LHCN-M2 (cell line): Measurements from ENCODE around the gene ADCY9. TPM values are rescaled to one million over a fixed set of nuclear protein-coding genes. Genes with fewer than 3 reads are reported as not detected.
"Not testable (repeated sequence)": the region's sequence is repeated elsewhere in the genome, so short reads cannot be mapped to it uniquely, and the experiment has no call there.

ENCODE experiments used
- DNase-seq: peaks from one replicate; pipeline ENCODE4 v3.0.0-alpha.2; 2012; ENCODE audit warnings: low read depth
- total RNA-seq: library from RNA; depleted of rRNA; stranded (reverse); fragments of >200 nt; gene quantifications from 2 replicates; pipeline ENCODE4 v1.2.3, GENCODE V29; 2014

Gene ADCY9
- total RNA-seq, 1 experiment from 2014 or later = 11.7 TPM

GRCh38 chr16:4070936-4071335, 45.3 kb downstream of the ADCY9 start:
- DNase-seq = no peak

GRCh38 chr16:4067262-4068001, 48.8 kb downstream of the ADCY9 start:
- DNase-seq = peak; percentile 21

GRCh38 chr16:4064950-4065352, 51.3 kb downstream of the ADCY9 start:
- DNase-seq = no peak

GRCh38 chr16:4062212-4062802, 53.9 kb downstream of the ADCY9 start:
- no peak for DNase-seq

GRCh38 chr16:4060823-4061222, 55.4 kb downstream of the ADCY9 start:
- DNase-seq = peak; percentile 19

- no peak for DNase-seq
Measured at GRCh38 chr16:4060009-4060408, 56.2 kb downstream of the ADCY9 start.

GRCh38 chr16:4058386-4058785, 57.9 kb downstream of the ADCY9 start:
- no peak for DNase-seq

GRCh38 chr16:4057439-4057877, 58.8 kb downstream of the ADCY9 start:
- no peak for DNase-seq

GRCh38 chr16:4056161-4057105, 59.8 kb downstream of the ADCY9 start:
- no peak for DNase-seq

- DNase-seq = no peak
Measured at GRCh38 chr16:4055748-4056147, 60.5 kb downstream of the ADCY9 start.

GRCh38 chr16:4053301-4053845, 62.9 kb downstream of the ADCY9 start:
- DNase-seq = peak; percentile 92

GRCh38 chr16:4052801-4053293, 63.4 kb downstream of the ADCY9 start:
- peak; percentile 54 for DNase-seq

GRCh38 chr16:4052096-4052495, 64.1 kb downstream of the ADCY9 start:
- DNase-seq = no peak

GRCh38 chr16:4051591-4051990, 64.7 kb downstream of the ADCY9 start:
- no peak for DNase-seq

GRCh38 chr16:4049031-4049430, 67.2 kb downstream of the ADCY9 start:
- no peak for DNase-seq

GRCh38 chr16:4048481-4048880, 67.8 kb downstream of the ADCY9 start:
- DNase-seq = no peak

- DNase-seq = no peak
Measured at GRCh38 chr16:4046221-4046620, 70.0 kb downstream of the ADCY9 start.

GRCh38 chr16:4045561-4045960, 70.7 kb downstream of the ADCY9 start:
- DNase-seq = not testable (repeated sequence)

- no peak for DNase-seq
Measured at GRCh38 chr16:4042581-4042980, 73.7 kb downstream of the ADCY9 start.

GRCh38 chr16:4038448-4038847, 77.8 kb downstream of the ADCY9 start:
- DNase-seq = no peak

- DNase-seq = not testable (repeated sequence)
Measured at GRCh38 chr16:4036952-4037351, 79.3 kb downstream of the ADCY9 start.

GRCh38 chr16:4034963-4035362, 81.3 kb downstream of the ADCY9 start:
- DNase-seq = no peak
